ENCODE data around the gene ELOVL5.

ELOVL5 gene

GRCh38 chr6:53266553-53267090, 82.1 kb downstream of the ELOVL5 start:
- DNase-seq, result no peak

- DNase-seq, result no peak
These were observed 83.7 kb downstream of the ELOVL5 start for GRCh38 chr6:53264915-53265607.

- no peak for DNase-seq
These were observed 84.4 kb downstream of the ELOVL5 start for GRCh38 chr6:53264337-53264736.

GRCh38 chr6:53263917-53264316, 84.8 kb downstream of the ELOVL5 start:
- DNase-seq, result no peak

DNA sequence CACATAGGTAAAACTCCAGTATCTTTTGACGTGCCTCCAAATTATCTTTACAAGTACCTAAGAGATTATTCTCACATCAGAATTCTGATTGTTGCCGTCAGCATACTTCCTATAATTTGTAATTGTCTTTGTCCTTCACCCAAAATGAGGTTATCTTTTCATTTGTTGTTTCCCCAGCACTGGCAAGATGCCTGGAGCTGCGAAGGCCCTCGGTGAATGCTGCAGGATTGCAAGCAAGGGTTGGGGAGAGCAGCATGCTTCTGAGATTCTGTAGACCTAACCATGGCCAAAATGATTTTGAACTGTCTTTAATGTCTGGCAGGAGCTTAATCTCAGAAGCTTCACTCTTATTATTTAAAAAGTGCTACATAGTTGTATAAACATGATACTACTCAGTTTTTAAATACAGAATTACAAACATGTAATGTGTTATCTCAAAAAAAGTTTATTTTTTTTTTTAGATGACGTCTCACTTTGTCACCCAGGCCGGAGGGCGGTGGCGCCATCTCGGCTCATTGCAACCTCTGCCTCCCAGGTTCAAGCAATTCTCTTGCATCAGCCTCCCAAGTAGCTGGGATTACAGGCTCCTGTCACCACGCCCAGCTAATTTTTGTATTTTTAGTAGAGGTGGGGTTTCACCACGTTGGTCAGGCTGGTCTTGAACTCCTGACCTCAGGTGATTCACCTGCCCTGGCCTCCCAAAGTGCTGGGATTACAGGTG, 88.7 kb downstream of the ELOVL5 start:
- DNase-seq, result no peak

- DNase-seq, result no peak
These were observed 90.0 kb downstream of the ELOVL5 start for GRCh38 chr6:53258774-53259155.

GRCh38 chr6:53258076-53258773, 90.5 kb downstream of the ELOVL5 start:
- DNase-seq, result no peak

- no peak for DNase-seq
These were observed 91.2 kb downstream of the ELOVL5 start for GRCh38 chr6:53257533-53257932.

GRCh38 chr6:53257001-53257400, 91.7 kb downstream of the ELOVL5 start:
- DNase-seq, result no peak

DNA sequence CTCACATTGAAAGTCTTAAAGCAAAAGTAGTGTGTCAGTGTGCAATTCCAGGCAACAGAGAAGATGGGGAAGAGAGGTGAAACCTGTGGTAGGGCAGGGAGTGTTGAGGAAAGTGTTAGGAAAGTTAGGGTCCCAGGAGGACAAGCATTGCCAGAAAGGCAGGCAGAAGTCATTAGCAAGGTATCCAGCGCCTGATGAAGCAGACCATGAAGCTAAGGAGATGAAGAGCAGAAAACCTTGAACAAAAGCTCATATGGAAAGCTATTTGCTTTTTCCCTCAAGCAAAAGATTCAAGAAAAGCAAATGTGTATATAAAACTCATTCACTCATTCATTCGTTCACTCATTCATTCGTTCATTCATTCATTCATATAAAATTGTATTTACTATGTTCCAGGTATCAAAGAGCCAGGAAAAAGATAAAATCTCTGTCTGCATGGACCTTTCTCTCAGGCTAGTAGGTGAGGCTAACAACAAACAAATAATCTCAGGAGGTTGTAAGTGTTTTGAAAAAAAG, 96.5 kb downstream of the ELOVL5 start:
- no peak for DNase-seq

GRCh38 chr6:53251033-53251672, 97.6 kb downstream of the ELOVL5 start:
- no peak for DNase-seq

DNA sequence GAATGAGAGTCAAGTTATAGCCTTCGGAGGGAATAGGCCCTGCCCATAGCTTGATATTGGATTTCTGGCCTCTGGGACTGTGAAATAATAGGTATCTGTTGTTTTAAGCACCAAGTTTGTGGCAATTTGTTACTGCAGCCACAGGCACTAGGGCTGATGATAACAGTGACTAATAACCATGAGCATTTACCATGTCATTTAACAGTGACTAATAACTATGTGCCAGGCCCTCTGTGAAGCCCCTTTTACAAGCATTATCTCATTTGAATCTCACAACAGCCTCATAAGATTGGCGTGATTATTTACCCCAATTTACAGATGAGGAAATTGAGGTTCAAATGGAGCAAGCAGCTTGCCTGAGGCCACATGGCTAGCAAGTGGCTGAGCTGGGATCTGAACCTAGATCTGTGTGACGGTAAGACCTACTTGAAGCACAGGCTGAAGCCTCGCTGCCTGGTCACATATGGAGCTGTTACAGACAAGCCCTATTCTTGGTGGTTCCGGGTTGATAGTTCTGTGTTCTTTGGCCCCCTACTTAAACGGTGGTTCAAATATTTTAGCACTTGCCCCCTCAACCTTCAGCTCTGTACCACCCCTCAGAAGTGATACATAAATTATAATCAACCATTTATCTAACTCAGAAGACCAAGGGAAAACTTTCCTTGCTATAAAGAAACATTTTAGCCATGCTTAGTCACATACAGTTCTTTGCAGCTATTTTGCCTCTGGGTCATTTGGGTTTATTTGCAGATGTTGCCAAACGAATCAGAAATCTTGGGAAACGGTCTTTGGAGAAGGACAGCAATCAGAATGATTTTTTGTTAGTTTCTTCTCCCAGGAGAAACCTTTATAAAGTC, 98.3 kb downstream of the ELOVL5 start:
- DNase-seq, result no peak

DNA sequence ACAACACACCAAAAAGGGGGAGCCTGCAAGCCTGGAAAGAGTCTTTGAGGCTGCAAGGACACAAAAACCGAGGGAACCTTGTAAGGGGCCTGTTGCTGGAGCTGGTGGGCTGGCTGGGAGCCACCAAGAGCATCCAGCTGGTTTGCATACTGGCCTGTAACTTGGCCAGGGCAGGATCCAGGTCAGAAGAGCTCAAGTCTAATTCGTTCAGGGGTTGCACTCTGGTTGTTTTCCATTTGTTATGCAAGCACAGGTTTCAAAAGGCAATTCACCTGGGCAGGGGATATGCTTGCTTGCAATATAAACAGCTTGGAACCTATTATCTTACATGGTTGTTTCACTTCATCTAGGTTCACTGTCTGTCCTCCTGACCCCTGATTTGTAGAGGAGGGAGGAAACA, 101.8 kb downstream of the ELOVL5 start:
- DNase-seq, result no peak

GRCh38 chr6:53244958-53245357, 103.8 kb downstream of the ELOVL5 start:
- no peak for DNase-seq

GRCh38 chr6:53244399-53244931, 104.3 kb downstream of the ELOVL5 start:
- DNase-seq, result no peak

DNA sequence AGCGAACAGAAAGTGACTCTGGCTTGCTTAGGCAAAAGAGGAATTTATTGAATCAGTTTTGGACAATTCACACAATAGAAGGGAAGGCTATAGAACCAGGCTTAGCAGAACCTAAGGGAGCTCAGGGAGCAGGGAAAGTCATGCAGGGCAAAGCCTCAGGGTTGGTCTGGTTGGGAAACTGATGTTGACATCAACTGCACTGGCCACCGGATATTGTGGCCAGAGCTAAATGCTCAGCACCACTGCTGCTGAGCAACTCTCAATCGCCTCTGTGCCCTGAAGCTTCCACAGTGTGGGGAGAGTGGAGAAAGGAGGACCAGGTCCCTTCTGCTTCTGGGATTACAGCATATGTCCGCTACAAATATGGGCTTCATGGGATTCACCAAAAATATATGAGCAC, 106.8 kb downstream of the ELOVL5 start:
- no peak for DNase-seq

- DNase-seq, result no peak
These were observed 108.0 kb downstream of the ELOVL5 start for GRCh38 chr6:53240761-53241160.

DNA sequence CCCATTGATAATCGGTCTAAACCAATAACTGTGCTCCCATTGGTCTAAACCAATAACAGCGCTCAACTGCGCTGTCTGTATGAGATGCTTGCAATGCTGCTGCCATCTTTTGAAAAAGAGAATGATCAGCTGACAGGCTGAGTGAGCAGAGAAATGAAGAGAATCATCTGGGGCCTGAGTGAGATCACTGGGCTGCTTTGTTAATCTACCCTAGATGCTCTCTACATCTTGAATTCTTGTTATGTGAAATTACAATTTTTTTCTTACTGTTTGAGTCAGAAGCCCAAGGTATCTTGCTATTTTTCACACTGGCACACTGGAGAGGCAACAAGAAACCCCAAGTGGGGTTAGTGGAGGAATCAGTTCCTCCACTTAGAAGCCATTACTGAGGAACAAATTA, 108.6 kb downstream of the ELOVL5 start:
- no peak for DNase-seq

GRCh38 chr6:53239526-53239925, 109.2 kb downstream of the ELOVL5 start:
- no peak for DNase-seq

DNA sequence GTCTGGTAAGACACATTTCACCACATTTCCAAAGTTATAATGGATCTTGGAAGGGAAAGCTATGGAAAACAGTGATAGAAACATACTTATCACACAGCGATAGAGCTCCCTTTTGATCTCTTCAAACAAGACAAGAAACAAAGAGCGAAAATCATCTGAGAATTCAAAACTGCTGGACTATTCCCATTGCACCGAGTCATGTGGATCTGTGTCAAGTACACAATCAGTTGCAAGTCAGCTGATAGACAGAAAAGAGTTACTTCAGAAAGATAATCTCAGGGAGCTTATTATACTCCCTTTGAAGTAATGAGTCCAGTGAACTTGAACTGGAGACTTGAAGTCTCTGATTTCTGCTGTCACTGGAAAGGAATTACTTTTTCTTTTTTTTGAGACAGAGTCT, 110.4 kb downstream of the ELOVL5 start:
- DNase-seq, result no peak

GRCh38 chr6:53236241-53236640, 112.5 kb downstream of the ELOVL5 start:
- DNase-seq, result no peak

DNA sequence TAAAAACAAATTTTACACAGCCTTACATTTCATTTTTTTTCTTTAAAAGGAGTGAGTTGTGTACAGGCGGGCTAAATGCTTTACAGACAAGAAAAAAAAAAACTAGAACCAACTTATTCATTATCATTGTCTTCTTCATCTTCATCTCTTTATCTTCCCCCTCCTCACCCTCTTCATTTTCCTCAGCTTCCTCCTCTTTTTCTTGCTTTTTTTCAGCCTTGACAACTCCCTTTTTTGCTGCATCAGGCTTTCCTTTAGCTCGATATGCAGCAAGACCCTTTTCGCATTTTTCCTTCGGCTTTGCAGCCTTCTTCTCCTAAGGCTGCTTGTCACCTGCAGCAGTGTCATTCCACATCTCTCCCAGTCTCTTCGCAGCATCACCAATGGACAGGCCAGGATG, 113.2 kb downstream of the ELOVL5 start:
- no peak for DNase-seq
